ENCODE data around the gene AK8.

DNA sequence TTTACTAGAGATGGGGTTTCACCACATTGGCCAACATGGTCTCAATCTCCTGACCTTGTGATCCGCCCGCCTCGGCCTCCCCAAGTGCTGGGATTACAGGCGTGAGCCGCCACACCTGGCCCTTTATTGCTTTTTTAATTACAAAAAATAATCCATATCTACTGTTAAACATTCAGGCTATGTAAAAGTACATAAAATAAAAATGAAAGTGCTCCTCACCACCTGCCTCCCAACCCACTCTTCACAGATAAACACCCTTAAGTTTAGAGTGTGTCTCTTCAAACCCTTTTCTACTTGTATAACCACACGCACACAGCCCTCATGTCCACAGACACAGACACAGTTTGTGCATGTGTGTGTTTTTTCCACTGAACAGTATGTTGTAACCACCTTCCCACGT lies 49.6 kb upstream of the AK8 start:
- no peak for TF ChIP-seq POLR2AphosphoS5 (IDR thresholded peaks at IDR 0.05)
- no peak for TF ChIP-seq CTCF (IDR thresholded peaks at IDR 0.05)
- TF ChIP-seq POLR2A (IDR thresholded peaks at IDR 0.05), result no peak

Measured in stomach (tissue), 4 donors.